Middle frontal gyrus (tissue), 1 donor: ENCODE measurements around the gene ZFP69.
A peak's percentile ranks its signal among the peaks of the same experiment; 100 is the strongest.

ENCODE experiments used
- DNase-seq: peaks from one replicate; pipeline ENCODE4 v3.0.0-alpha.2; 2015; ENCODE audit warnings: low spot score; ENCODE audit errors: extremely low spot score

ZFP69 gene

DNA sequence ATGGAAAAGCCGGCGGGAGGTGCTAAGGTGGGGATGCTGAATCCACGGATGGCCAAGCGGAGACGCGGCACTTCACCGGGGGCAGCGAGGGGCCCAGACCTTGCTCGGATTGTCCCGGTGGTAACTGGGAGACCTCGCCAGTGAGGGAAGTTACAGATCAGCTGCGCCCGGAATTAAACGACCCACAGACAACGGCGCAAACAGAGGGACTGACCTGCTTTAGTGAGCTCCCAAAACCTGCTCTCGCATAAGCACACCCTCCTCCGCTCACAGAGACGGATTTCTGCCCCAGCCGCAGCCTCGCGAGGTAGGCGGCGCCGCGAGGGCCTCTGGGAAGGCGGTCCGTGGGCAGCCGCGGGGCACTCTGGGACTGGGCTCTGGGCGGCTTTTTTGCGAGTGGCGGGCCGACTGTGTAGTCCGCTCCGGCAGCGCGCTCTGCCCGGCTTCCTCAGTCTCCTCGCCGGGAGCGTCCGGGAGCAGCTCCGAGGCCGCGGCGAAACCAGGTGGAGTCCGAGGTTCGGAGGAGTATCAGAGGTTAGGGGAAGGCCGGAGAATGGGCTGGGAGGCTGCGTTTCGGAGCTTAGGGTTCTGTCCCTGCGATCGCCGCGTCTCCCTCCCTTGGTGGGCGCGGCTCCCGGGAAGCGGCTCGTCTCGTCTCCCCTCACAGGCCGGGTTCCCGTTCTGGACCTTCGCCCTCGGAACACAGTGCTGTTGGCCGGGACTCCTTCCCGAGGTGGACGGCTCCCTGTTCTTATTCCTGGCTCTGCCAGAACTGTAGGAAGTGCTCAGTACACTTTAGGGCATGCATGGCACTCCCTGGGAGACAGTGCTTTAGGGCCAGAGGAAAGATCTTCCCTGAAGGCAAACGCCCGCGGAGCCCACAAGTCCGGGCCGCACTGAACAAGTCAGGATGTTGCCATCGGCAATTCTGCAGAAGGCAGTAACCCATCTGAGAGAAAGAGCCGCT is 31.6 kb downstream of the ZFP69 start, which contains the start of gene EXO5:
EXO5 (plus strand) TSS at position 393 of the 967 bp plus-strand sequence. CDS start 5,778 bp downstream, outside the sequence.
- DNase-seq, result peak; percentile 32

DNA sequence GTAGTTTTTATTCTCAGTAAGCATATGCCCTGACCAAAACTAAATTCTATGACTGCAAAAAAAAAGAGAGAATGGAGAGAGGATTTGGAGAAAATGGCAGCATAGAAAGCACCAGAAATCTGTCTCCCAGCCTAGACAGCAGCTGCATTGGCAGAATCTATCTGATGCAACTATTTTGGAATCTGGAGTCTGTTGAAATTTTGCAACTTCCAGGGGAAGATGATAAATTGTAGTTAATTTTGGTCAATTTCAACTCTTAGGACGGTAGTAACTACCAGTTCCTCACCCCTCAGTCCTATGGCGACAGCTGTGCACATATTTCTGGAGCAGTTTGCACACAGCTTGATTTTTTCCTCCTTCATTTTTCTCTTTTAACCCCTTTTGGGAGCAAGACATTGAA is 42.4 kb downstream of the ZFP69 start:
- no peak for DNase-seq

GRCh38 chr1:40530735-40531380 is 53.8 kb downstream of the ZFP69 start:
- no peak for DNase-seq

DNA sequence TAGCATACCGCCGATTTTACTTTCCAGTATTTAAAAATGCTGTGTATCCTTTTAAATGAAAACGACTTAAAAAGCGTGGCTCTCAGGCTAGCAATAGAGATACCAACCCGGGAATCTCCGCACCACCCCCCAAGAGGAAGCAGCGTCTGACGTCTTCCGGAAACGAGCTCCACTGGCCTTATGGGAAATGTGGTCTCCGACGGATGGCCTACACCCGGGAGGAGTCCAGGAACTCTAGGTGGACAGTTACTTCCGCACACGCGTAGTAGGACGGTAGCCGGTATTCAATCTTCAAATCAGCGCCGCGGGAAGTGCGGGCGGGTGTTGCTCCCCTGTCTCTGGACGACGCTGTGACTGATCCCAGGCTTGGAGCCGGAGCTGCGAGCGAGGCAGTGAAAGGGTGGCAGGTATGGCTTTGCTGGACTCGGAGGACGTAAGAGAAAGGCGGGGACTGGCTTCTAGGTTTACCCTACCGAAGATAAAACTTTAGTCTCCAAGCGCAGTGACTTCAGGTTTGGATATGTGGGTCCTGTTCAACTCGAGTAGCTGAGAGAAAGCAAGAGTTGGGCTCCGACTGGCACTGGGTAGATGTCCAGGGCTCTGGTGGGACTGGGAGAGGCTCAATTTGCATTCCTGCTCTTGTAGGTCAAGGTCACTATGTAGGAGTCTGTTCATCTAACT is 54.4 kb downstream of the ZFP69 start, which contains the start of gene ZNF684:
ZNF684 (plus strand) TSS at position 257 of the 681 bp plus-strand sequence. CDS start 1,530 bp downstream, outside the sequence.
- DNase-seq, result peak; percentile 91

DNA sequence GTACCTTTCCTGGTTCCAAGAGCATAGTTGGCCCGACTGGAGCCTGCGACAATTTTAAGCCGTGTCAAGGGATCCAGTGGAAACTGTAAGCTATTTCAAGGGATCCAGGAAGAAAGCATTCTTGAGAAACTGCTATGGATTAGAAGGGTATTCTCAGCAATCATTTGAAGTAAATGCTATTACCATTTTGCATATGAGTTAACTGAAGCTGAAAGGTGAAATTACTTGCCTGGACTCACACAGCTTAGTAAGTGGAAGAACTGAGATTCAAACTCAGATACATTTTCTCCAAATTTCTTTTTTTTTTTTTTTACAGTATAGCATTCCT is 54.9 kb downstream of the ZFP69 start:
- no peak for DNase-seq

DNA sequence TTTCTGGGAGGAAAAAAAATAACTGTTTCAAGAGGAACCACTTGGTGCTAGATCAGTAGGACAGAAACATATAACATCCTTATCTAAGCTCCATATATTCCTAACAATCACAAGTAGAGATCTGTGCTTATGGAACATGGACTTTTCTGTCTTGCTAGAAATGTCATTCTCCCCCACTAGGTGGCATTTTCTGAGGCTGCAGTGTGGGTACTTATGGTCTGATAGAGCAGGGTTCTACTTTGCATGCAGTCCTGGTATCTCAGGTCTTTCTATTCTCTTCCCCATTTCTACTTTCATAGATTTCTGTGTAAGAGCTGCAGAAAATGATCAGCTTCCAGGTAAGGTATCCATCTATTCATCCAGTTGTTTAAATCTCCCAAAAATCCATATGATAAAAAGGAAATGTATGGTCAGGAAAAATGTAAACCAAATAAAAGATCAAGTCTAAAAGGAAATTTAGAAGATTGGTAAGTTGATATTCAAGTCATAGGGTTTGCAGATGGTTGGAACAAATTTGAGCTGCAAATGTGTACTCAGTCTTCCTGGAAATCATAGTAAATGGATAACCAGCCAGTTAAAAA is 55.8 kb downstream of the ZFP69 start:
- DNase-seq, result no peak

GRCh38 chr1:40534589-40534988 is 57.5 kb downstream of the ZFP69 start:
- DNase-seq, result no peak

GRCh38 chr1:40535732-40536131 is 58.6 kb downstream of the ZFP69 start:
- no peak for DNase-seq

GRCh38 chr1:40539338-40539737 is 62.2 kb downstream of the ZFP69 start:
- no peak for DNase-seq
